ENCODE measurements around the gene MYEOV. TPM values are rescaled to one million over a fixed set of nuclear protein-coding genes. Genes with fewer than 3 reads are reported as not detected.

The MYEOV gene
- total and polyA plus RNA-seq, 2 experiments from 2014 or later = 0.14 TPM; not detected in 1

DNA sequence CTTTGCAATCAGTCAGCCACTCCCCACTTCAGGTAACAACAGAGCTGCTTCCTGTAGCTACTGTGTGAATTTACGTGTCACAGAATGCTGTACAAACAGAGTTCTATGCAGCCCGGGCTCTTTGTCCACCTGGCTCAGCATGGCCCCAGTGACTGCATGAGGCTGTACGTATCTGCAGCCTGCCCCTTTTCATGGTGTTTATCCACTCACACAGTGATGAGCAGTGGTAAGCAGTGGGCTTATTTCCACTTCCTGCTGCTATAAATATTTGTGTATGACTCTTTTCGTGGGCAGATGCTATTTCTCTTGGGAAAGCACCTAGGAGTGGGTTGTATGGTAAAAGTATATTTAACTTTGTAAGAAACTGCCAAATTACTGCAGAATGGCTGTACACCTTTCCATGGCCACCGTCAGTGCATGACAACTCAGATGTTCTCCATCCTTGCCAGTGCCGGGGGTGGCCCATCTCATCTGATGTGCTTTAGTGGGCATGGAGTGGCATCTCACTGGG is 43.3 kb downstream of the MYEOV start:
- Mint-ChIP-seq H3K4me1 (peaks cover 3% of the 10 kb centered on the region; the same call in 1 of the 3 replicates), H3K4me3 (no peak overlapping the region), H3K27ac (no peak overlapping the region), H3K36me3 (ENCODE audit: low read depth) (no peaks in the 10 kb centered on the region), H3K9me3 (peaks cover 18% of the 10 kb centered on the region), H3K27me3 (ENCODE audit: insufficient read depth, low read depth, poor library complexity) (peaks cover 6% of the 10 kb centered on the region)
- Histone ChIP-seq H2AFZ (no peak overlapping the region), H3K79me2 (replicated peaks; ENCODE audit: insufficient read depth) (no peaks in the 10 kb centered on the region), H3K9me2 (ENCODE audit: insufficient read depth) (no peaks in the 10 kb centered on the region), H3K36me3 (ENCODE audit: insufficient read depth) (no peaks in the 10 kb centered on the region), H3K4me3 (no peak overlapping the region), H4K20me1 (replicated peaks; ENCODE audit: insufficient read depth) (no peaks in the 10 kb centered on the region), H3K4me2 (no peak overlapping the region), H3F3A (replicated peaks; ENCODE audit: low read depth) (no peaks in the 10 kb centered on the region), H3K27me3 (ENCODE audit: insufficient read depth) (no peaks in the 10 kb centered on the region), H3K27ac (ENCODE audit: low read depth) (no peak overlapping the region), H3K4me1 (ENCODE audit: insufficient read depth) (no peaks in the 10 kb centered on the region)
- DNase-seq (ENCODE audit: low spot score) (no peak), ATAC-seq (no peak)
- TF ChIP-seq STAT1 (IDR thresholded peaks at IDR 0.05; ENCODE audit: unreplicated experiment) (no peak), POLR2AphosphoS5 (IDR thresholded peaks at IDR 0.05; ENCODE audit: low read depth) (no peak), ZNF331 (CRISPR knock-in tag; IDR thresholded peaks at IDR 0.05; ENCODE audit: low read depth) (no peak), EZH2 (IDR thresholded peaks at IDR 0.05; ENCODE audit: low read depth, unreplicated experiment) (no peak), CREB1 (CRISPR knock-in tag; IDR thresholded peaks at IDR 0.05; ENCODE audit: low read depth) (no peak), JUNB (IDR thresholded peaks at IDR 0.05; ENCODE audit: unreplicated experiment) (no peak), ZNF114 (CRISPR knock-in tag; IDR thresholded peaks at IDR 0.05) (no peak), EZH2phosphoT487 (IDR thresholded peaks at IDR 0.05; ENCODE audit: unreplicated experiment) (no peak), NANOG (IDR thresholded peaks at IDR 0.05; ENCODE audit: borderline replicate concordance) (no peak)
- TF ChIP-seq, protein P1, sequence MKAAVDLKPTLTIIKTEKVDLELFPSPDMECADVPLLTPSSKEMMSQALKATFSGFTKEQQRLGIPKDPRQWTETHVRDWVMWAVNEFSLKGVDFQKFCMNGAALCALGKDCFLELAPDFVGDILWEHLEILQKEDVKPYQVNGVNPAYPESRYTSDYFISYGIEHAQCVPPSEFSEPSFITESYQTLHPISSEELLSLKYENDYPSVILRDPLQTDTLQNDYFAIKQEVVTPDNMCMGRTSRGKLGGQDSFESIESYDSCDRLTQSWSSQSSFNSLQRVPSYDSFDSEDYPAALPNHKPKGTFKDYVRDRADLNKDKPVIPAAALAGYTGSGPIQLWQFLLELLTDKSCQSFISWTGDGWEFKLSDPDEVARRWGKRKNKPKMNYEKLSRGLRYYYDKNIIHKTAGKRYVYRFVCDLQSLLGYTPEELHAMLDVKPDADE (IDR thresholded peaks at IDR 0.05) = no peak
- TF ChIP-seq, protein P2, sequence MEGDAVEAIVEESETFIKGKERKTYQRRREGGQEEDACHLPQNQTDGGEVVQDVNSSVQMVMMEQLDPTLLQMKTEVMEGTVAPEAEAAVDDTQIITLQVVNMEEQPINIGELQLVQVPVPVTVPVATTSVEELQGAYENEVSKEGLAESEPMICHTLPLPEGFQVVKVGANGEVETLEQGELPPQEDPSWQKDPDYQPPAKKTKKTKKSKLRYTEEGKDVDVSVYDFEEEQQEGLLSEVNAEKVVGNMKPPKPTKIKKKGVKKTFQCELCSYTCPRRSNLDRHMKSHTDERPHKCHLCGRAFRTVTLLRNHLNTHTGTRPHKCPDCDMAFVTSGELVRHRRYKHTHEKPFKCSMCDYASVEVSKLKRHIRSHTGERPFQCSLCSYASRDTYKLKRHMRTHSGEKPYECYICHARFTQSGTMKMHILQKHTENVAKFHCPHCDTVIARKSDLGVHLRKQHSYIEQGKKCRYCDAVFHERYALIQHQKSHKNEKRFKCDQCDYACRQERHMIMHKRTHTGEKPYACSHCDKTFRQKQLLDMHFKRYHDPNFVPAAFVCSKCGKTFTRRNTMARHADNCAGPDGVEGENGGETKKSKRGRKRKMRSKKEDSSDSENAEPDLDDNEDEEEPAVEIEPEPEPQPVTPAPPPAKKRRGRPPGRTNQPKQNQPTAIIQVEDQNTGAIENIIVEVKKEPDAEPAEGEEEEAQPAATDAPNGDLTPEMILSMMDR (conservative IDR thresholded peaks at IDR 0.05; ENCODE audit: low read depth in 2 of 2) = no peak
- TF ChIP-seq, protein P3, sequence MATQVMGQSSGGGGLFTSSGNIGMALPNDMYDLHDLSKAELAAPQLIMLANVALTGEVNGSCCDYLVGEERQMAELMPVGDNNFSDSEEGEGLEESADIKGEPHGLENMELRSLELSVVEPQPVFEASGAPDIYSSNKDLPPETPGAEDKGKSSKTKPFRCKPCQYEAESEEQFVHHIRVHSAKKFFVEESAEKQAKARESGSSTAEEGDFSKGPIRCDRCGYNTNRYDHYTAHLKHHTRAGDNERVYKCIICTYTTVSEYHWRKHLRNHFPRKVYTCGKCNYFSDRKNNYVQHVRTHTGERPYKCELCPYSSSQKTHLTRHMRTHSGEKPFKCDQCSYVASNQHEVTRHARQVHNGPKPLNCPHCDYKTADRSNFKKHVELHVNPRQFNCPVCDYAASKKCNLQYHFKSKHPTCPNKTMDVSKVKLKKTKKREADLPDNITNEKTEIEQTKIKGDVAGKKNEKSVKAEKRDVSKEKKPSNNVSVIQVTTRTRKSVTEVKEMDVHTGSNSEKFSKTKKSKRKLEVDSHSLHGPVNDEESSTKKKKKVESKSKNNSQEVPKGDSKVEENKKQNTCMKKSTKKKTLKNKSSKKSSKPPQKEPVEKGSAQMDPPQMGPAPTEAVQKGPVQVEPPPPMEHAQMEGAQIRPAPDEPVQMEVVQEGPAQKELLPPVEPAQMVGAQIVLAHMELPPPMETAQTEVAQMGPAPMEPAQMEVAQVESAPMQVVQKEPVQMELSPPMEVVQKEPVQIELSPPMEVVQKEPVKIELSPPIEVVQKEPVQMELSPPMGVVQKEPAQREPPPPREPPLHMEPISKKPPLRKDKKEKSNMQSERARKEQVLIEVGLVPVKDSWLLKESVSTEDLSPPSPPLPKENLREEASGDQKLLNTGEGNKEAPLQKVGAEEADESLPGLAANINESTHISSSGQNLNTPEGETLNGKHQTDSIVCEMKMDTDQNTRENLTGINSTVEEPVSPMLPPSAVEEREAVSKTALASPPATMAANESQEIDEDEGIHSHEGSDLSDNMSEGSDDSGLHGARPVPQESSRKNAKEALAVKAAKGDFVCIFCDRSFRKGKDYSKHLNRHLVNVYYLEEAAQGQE (IDR thresholded peaks at IDR 0.05; ENCODE audit: unreplicated experiment) = no peak
- TF ChIP-seq, protein P4, sequence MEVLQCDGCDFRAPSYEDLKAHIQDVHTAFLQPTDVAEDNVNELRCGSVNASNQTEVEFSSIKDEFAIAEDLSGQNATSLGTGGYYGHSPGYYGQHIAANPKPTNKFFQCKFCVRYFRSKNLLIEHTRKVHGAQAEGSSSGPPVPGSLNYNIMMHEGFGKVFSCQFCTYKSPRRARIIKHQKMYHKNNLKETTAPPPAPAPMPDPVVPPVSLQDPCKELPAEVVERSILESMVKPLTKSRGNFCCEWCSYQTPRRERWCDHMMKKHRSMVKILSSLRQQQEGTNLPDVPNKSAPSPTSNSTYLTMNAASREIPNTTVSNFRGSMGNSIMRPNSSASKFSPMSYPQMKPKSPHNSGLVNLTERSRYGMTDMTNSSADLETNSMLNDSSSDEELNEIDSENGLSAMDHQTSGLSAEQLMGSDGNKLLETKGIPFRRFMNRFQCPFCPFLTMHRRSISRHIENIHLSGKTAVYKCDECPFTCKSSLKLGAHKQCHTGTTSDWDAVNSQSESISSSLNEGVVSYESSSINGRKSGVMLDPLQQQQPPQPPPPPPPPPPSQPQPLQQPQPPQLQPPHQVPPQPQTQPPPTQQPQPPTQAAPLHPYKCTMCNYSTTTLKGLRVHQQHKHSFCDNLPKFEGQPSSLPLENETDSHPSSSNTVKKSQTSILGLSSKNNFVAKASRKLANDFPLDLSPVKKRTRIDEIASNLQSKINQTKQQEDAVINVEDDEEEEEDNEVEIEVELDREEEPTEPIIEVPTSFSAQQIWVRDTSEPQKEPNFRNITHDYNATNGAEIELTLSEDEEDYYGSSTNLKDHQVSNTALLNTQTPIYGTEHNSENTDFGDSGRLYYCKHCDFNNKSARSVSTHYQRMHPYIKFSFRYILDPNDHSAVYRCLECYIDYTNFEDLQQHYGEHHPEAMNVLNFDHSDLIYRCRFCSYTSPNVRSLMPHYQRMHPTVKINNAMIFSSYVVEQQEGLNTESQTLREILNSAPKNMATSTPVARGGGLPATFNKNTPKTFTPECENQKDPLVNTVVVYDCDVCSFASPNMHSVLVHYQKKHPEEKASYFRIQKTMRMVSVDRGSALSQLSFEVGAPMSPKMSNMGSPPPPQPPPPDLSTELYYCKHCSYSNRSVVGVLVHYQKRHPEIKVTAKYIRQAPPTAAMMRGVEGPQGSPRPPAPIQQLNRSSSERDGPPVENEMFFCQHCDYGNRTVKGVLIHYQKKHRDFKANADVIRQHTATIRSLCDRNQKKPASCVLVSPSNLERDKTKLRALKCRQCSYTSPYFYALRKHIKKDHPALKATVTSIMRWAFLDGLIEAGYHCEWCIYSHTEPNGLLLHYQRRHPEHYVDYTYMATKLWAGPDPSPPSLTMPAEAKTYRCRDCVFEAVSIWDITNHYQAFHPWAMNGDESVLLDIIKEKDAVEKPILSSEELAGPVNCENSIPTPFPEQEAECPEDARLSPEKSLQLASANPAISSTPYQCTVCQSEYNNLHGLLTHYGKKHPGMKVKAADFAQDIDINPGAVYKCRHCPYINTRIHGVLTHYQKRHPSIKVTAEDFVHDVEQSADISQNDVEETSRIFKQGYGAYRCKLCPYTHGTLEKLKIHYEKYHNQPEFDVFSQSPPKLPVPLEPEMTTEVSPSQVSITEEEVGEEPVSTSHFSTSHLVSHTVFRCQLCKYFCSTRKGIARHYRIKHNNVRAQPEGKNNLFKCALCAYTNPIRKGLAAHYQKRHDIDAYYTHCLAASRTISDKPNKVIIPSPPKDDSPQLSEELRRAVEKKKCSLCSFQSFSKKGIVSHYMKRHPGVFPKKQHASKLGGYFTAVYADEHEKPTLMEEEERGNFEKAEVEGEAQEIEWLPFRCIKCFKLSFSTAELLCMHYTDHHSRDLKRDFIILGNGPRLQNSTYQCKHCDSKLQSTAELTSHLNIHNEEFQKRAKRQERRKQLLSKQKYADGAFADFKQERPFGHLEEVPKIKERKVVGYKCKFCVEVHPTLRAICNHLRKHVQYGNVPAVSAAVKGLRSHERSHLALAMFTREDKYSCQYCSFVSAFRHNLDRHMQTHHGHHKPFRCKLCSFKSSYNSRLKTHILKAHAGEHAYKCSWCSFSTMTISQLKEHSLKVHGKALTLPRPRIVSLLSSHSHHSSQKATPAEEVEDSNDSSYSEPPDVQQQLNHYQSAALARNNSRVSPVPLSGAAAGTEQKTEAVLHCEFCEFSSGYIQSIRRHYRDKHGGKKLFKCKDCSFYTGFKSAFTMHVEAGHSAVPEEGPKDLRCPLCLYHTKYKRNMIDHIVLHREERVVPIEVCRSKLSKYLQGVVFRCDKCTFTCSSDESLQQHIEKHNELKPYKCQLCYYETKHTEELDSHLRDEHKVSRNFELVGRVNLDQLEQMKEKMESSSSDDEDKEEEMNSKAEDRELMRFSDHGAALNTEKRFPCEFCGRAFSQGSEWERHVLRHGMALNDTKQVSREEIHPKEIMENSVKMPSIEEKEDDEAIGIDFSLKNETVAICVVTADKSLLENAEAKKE (CRISPR knock-in tag; IDR thresholded peaks at IDR 0.05) = no peak
